ENCODE measurements around the gene ZNF709. TPM values are rescaled to one million over a fixed set of nuclear protein-coding genes. Genes with fewer than 3 reads are reported as not detected.

Gene ZNF709
- total RNA-seq, 1 experiment from 2014 or later, result 4.0 TPM

DNA sequence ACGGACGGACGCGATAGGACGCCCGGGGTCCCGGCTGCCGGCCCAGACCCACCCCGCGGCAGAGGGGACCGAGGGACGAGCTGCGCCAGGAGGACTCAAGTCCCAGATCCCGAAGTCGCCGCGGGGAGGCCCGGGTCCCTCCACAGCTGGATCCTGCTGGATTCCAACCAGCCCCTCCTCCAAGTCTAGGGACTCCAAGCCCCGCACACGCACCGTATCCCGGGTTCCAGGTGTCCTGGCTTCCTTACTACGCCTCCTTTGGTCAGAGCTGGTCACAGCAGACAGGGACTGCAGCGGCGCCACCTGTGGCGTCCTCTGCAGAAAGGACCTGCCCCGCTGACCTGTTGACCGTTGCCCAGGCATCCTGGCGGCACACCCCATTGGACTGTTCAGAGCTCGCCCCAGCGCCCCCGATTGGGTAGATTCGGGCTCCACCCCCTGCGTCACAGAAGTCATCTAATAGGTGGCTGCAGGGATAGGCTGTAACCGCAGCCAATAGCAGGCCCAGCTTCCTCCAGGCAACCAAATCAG, 29.0 kb upstream of the ZNF709 start:
- DNase-seq (ENCODE audit: low read depth, low spot score) (no peak), ATAC-seq (no peak)
- CTCF ChIA-PET, result no interaction called here
- no peaks in the 10 kb centered on the region for H3K36me3 ChIP-seq (ENCODE audit: control insufficient read depth, insufficient read depth, low read length)
- in situ Hi-C loops (cut with HindIII; ENCODE audit: low pct_unique_long_range_greater_than_20kb, low sequenced_read_pairs), result no loop called here
- H3K27ac ChIP-seq (ENCODE audit: low read length), result no peak overlapping the region
- no peaks in the 10 kb centered on the region for H3K4me1 ChIP-seq (ENCODE audit: control insufficient read depth, insufficient read depth, low read length)
- no peaks in the 10 kb centered on the region; the same call in 1 of the 2 replicates for H3K9me3 ChIP-seq (ENCODE audit: control insufficient read depth, insufficient read depth, low read depth, low read length)
- no peak for TF ChIP-seq SIN3A (IDR thresholded peaks at IDR 0.05; ENCODE audit: borderline replicate concordance, insufficient read depth, low read depth, low read length)
- TF ChIP-seq, protein P1, sequence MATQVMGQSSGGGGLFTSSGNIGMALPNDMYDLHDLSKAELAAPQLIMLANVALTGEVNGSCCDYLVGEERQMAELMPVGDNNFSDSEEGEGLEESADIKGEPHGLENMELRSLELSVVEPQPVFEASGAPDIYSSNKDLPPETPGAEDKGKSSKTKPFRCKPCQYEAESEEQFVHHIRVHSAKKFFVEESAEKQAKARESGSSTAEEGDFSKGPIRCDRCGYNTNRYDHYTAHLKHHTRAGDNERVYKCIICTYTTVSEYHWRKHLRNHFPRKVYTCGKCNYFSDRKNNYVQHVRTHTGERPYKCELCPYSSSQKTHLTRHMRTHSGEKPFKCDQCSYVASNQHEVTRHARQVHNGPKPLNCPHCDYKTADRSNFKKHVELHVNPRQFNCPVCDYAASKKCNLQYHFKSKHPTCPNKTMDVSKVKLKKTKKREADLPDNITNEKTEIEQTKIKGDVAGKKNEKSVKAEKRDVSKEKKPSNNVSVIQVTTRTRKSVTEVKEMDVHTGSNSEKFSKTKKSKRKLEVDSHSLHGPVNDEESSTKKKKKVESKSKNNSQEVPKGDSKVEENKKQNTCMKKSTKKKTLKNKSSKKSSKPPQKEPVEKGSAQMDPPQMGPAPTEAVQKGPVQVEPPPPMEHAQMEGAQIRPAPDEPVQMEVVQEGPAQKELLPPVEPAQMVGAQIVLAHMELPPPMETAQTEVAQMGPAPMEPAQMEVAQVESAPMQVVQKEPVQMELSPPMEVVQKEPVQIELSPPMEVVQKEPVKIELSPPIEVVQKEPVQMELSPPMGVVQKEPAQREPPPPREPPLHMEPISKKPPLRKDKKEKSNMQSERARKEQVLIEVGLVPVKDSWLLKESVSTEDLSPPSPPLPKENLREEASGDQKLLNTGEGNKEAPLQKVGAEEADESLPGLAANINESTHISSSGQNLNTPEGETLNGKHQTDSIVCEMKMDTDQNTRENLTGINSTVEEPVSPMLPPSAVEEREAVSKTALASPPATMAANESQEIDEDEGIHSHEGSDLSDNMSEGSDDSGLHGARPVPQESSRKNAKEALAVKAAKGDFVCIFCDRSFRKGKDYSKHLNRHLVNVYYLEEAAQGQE (IDR thresholded peaks at IDR 0.05; ENCODE audit: insufficient read depth in 1 of 2, low read depth in 2 of 2, low read length in 1 of 2), result no peak
- TF ChIP-seq, protein P2, sequence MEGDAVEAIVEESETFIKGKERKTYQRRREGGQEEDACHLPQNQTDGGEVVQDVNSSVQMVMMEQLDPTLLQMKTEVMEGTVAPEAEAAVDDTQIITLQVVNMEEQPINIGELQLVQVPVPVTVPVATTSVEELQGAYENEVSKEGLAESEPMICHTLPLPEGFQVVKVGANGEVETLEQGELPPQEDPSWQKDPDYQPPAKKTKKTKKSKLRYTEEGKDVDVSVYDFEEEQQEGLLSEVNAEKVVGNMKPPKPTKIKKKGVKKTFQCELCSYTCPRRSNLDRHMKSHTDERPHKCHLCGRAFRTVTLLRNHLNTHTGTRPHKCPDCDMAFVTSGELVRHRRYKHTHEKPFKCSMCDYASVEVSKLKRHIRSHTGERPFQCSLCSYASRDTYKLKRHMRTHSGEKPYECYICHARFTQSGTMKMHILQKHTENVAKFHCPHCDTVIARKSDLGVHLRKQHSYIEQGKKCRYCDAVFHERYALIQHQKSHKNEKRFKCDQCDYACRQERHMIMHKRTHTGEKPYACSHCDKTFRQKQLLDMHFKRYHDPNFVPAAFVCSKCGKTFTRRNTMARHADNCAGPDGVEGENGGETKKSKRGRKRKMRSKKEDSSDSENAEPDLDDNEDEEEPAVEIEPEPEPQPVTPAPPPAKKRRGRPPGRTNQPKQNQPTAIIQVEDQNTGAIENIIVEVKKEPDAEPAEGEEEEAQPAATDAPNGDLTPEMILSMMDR (IDR thresholded peaks at IDR 0.05), result no peak
- TF ChIP-seq TCF7L2 (IDR thresholded peaks at IDR 0.05; ENCODE audit: low read depth, low read length), result no peak
- TF ChIP-seq POLR2AphosphoS5 (IDR thresholded peaks at IDR 0.05; ENCODE audit: low read depth, low read length), result no peak
- BruUV-seq (replicated peaks), result no TSS peak
- no peak overlapping the region for H3K4me3 ChIP-seq (ENCODE audit: low read depth in 2 of 2, low read length in 2 of 2)
- intact Hi-C loops (cut with micrococcal nuclease; ENCODE audit: unreplicated experiment), result no loop called here
- POLR2A ChIA-PET, result no interaction called here
- no peaks in the 10 kb centered on the region for H3K27me3 ChIP-seq (ENCODE audit: control insufficient read depth, insufficient read depth, low read length)

DNA sequence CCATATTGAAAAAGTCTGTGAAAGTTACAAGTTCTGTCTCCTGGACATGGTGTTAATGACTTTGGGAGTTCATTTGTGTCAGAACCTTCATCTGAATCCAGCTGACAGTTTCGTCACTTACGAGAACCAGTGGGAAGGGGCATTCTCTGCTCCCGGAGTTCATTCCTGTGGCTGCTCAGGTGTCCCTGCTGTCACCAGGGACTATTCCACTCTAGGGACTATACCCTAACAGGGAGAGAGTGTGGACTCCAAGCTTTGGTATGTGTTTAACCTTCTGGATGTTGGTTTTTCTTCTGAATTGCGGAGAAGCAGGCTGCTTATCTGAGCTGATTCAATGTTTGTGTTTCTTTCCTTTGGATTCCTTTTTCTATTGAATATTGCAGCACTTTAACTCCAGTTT, 12.4 kb upstream of the ZNF709 start:
- intact Hi-C loops (cut with micrococcal nuclease; ENCODE audit: unreplicated experiment), result no loop called here
- Histone ChIP-seq H3K9me3 (ENCODE audit: control insufficient read depth, insufficient read depth, low read depth, low read length) (no peaks in the 10 kb centered on the region), H3K27ac (ENCODE audit: low read length) (no peak overlapping the region), H3K4me1 (ENCODE audit: control insufficient read depth, insufficient read depth, low read length) (peaks cover 3% of the 10 kb centered on the region; the same call in 1 of the 2 replicates), H3K27me3 (ENCODE audit: control insufficient read depth, insufficient read depth, low read length) (no peaks in the 10 kb centered on the region), H3K4me3 (ENCODE audit: low read depth in 2 of 2, low read length in 2 of 2) (no peak overlapping the region), H3K36me3 (ENCODE audit: control insufficient read depth, insufficient read depth, low read length) (no peaks in the 10 kb centered on the region)
- ATAC-seq (no peak), DNase-seq (ENCODE audit: low read depth, low spot score) (no peak)
- in situ Hi-C loops (cut with HindIII; ENCODE audit: low pct_unique_long_range_greater_than_20kb, low sequenced_read_pairs), result no loop called here
- no TSS peak for BruUV-seq (replicated peaks)
- ChIA-PET POLR2A (no interaction called here), CTCF (interaction anchor here (0.6 kb wide), 1 partner anchor 69 kb away, joined by 8 read pairs; no protein-coding TSS in a partner anchor)
- TF ChIP-seq, protein P2 (IDR thresholded peaks at IDR 0.05), result no peak
- TF ChIP-seq SIN3A (IDR thresholded peaks at IDR 0.05; ENCODE audit: borderline replicate concordance, insufficient read depth, low read depth, low read length) (no peak), POLR2AphosphoS5 (IDR thresholded peaks at IDR 0.05; ENCODE audit: low read depth, low read length) (no peak), TCF7L2 (IDR thresholded peaks at IDR 0.05; ENCODE audit: low read depth, low read length) (no peak)
- TF ChIP-seq, protein P1 (IDR thresholded peaks at IDR 0.05; ENCODE audit: insufficient read depth in 1 of 2, low read depth in 2 of 2, low read length in 1 of 2), result no peak
